OCI-LY1 (cell line): ENCODE results near the gene PRKAR1A.
A peak's percentile ranks its signal among the peaks of the same experiment; 100 is the strongest.

Source experiments
- H2AFZ ChIP-seq: fragments of 200-600 bp; sonication (generic), shearing (Covaris generic); 2 replicates; pipeline ENCODE4 v1.6.0; 2014; ENCODE audit warnings: antibody characterized with exemption, mild to moderate bottlenecking, low read length
- H3F3A ChIP-seq: fragments of 200-600 bp; sonication (generic), shearing (Covaris generic); 2 replicates; pipeline ENCODE4 v1.6.0; 2014; ENCODE audit warnings: mild to moderate bottlenecking, antibody characterized with exemption, low read length, moderate library complexity; ENCODE audit not compliant: insufficient read depth
- H3K27ac ChIP-seq: fragments of 200-600 bp; sonication (generic); 2 replicates; pipeline ENCODE4 v1.5.1; 2014; ENCODE audit warnings: low read length, mixed run types, mild to moderate bottlenecking, low read depth; ENCODE audit not compliant: poor library complexity, severe bottlenecking
- H3K27me3 ChIP-seq: fragments of 200-600 bp; sonication (generic); 2 replicates; pipeline ENCODE4 v1.6.0; 2014; ENCODE audit warnings: antibody characterized with exemption, mild to moderate bottlenecking, low read length, moderate library complexity; ENCODE audit not compliant: insufficient read depth
- H3K36me3 ChIP-seq: fragments of 200-600 bp; sonication (generic); 2 replicates; pipeline ENCODE4 v1.6.1; 2014; ENCODE audit warnings: mild to moderate bottlenecking, antibody characterized with exemption, low read length, moderate library complexity, mixed read lengths; ENCODE audit not compliant: insufficient read depth
- H3K4me1 ChIP-seq: fragments of 200-600 bp; sonication (generic); 2 replicates; pipeline ENCODE4 v1.5.1; 2014; ENCODE audit warnings: mild to moderate bottlenecking, low read length, moderate library complexity; ENCODE audit not compliant: insufficient read depth, severe bottlenecking
- H3K4me2 ChIP-seq: fragments of 200-600 bp; sonication (generic), shearing (Covaris generic); 2 replicates; pipeline ENCODE4 v1.6.1; 2014; ENCODE audit warnings: low read length
- H3K4me3 ChIP-seq: fragments of 200-600 bp; sonication (generic); 2 replicates; pipeline ENCODE4 v1.5.1; 2014; ENCODE audit warnings: low read length, low read depth, mild to moderate bottlenecking, mixed read lengths; ENCODE audit not compliant: poor library complexity, severe bottlenecking
- H3K79me2 ChIP-seq: fragments of 200-600 bp; shearing (Covaris generic); 2 replicates; pipeline ENCODE4 v1.6.1; 2016; ENCODE audit warnings: mixed run types, low read length, mixed read lengths; ENCODE audit not compliant: insufficient read depth
- H3K9ac ChIP-seq: fragments of 200-600 bp; sonication (generic), shearing (Covaris generic); 2 replicates; pipeline ENCODE4 v1.6.1; 2014; ENCODE audit warnings: mild to moderate bottlenecking, low read length, mixed read lengths
- H3K9me2 ChIP-seq: fragments of 200-600 bp; sonication (generic), shearing (Covaris generic); 2 replicates; pipeline ENCODE4 v1.6.1; 2014; ENCODE audit warnings: low read depth, mild to moderate bottlenecking, low read length, mixed read lengths
- H3K9me3 ChIP-seq: fragments of 200-600 bp; shearing (Covaris generic); 2 replicates; pipeline ENCODE4 v1.6.1; 2014; ENCODE audit warnings: low read length, mixed read lengths
- H4K20me1 ChIP-seq: fragments of 200-600 bp; sonication (generic), shearing (Covaris generic); 2 replicates; pipeline ENCODE4 v1.6.0; 2016; ENCODE audit warnings: mild to moderate bottlenecking, low read length; ENCODE audit not compliant: insufficient read depth
- EZH2 ChIP-seq: fragments of 200-600 bp; sonication (generic), shearing (Covaris generic); IDR thresholded peaks from 2 replicates; pipeline ENCODE4 v1.8.0; 2017; ENCODE audit warnings: borderline replicate concordance, mixed run types, mild to moderate bottlenecking, antibody characterized with exemption, low read length, moderate library complexity, mixed read lengths
- TF ChIP-seq, protein P1 (sequence below): fragments of 200-600 bp; sonication (generic), shearing (Covaris generic); IDR thresholded peaks from 2 replicates; pipeline ENCODE4 v1.5.1; 2017; ENCODE audit warnings: mild to moderate bottlenecking, antibody characterized with exemption, low read length, moderate library complexity, mixed read lengths

PRKAR1A gene

DNA sequence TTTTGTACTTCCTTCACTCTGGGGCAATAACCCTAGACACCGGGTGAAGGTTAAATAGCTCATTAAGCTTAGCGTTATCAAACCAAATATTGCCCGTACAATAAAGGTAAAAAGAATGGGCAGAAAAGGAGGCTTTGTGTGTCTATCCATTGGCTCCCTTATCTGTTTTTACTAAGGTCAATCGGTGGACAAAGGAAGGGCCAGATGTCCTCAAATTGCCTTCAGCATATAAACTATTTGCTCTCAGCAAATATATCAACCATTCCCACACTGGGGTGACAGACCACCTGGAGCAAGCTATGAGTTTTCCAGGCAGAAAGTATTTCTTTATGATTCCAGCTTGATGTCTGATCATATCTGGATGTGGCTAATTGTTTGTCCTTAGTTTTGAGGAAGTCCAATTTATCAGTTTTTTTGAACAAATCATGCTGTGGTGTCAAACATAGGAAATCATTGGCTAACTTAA, 29.6 kb upstream of the PRKAR1A start:
- Histone ChIP-seq H4K20me1 (no peaks in the 10 kb centered on the region), H3K36me3 (no peaks in the 10 kb centered on the region), H3K4me3 (no peak overlapping the region), H3K79me2 (no peaks in the 10 kb centered on the region), H3K27ac (no peak overlapping the region), H3K9me2 (no peaks in the 10 kb centered on the region), H2AFZ (no peak overlapping the region), H3K9me3 (peaks cover 13% of the 10 kb centered on the region; the same call in 1 of the 2 replicates), H3K4me2 (no peak overlapping the region), H3K27me3 (no peaks in the 10 kb centered on the region), H3K9ac (no peak overlapping the region), H3F3A (no peaks in the 10 kb centered on the region), H3K4me1 (peaks cover 35% of the 10 kb centered on the region)
- TF ChIP-seq, protein P1, sequence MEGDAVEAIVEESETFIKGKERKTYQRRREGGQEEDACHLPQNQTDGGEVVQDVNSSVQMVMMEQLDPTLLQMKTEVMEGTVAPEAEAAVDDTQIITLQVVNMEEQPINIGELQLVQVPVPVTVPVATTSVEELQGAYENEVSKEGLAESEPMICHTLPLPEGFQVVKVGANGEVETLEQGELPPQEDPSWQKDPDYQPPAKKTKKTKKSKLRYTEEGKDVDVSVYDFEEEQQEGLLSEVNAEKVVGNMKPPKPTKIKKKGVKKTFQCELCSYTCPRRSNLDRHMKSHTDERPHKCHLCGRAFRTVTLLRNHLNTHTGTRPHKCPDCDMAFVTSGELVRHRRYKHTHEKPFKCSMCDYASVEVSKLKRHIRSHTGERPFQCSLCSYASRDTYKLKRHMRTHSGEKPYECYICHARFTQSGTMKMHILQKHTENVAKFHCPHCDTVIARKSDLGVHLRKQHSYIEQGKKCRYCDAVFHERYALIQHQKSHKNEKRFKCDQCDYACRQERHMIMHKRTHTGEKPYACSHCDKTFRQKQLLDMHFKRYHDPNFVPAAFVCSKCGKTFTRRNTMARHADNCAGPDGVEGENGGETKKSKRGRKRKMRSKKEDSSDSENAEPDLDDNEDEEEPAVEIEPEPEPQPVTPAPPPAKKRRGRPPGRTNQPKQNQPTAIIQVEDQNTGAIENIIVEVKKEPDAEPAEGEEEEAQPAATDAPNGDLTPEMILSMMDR, result no peak
- TF ChIP-seq EZH2, result no peak

DNA sequence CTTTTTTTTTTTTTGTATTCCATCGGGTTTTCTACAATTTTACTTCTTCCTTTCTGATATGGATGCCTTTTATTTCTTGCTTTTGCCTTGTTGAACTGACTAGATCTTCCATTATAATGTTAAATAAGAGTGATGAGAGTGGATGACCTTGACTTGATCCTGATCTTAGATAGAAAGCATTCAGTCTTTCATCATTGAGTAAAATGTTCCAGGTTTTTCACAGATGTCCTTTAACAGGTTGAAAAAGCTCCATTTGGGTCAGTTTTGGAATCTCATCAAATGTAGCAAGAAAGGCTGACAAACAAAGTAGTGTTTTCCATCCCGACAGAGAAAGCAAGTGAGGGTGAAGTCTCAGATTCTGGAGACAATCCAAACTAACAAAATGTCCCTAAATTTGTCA, 27.8 kb upstream of the PRKAR1A start:
- Histone ChIP-seq H3K4me3 (no peak overlapping the region), H3K9me3 (peaks cover 7% of the 10 kb centered on the region; the same call in 1 of the 2 replicates), H3K36me3 (no peaks in the 10 kb centered on the region), H3K4me1 (peaks cover 46% of the 10 kb centered on the region), H3K9me2 (no peaks in the 10 kb centered on the region), H4K20me1 (no peaks in the 10 kb centered on the region), H3K4me2 (peak overlapping the region; percentile 44; the same call in 1 of the 2 replicates), H3F3A (no peaks in the 10 kb centered on the region), H3K9ac (peak overlapping the region; percentile 38; the same call in 1 of the 2 replicates), H3K27me3 (no peaks in the 10 kb centered on the region), H3K27ac (peak overlapping the region; percentile 94), H2AFZ (peak overlapping the region; percentile 14; the same call in 1 of the 2 replicates), H3K79me2 (no peaks in the 10 kb centered on the region)
- TF ChIP-seq, protein P1, result no peak
- no peak for TF ChIP-seq EZH2

DNA sequence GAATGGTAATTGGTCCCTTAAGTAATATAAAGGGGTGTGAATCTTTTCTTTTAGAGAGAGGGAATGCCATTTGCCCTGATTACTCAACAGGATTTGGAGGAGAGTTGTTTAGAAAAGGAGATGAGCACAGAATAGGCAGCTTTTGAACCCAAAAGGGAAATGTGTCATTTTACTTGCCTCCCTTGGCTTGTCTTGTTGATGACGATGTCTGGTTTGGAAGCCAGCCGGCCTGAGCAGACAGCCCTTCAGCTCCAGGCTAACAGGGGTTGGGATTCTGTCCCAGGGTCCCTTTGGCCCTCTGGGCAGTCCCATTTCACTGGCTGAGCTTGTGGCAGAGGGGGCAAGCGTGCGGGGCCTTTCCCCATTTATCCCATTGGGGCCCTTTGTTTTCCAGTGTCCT, 22.3 kb upstream of the PRKAR1A start:
- Histone ChIP-seq H3K9ac (peak overlapping the region; percentile 55; the same call in 1 of the 2 replicates), H3K79me2 (no peaks in the 10 kb centered on the region), H3K4me2 (no peak overlapping the region; the same call in 1 of the 2 replicates), H3K27ac (peak overlapping the region; percentile 93), H3K4me1 (peaks cover 64% of the 10 kb centered on the region), H3K9me2 (no peaks in the 10 kb centered on the region), H3K36me3 (no peaks in the 10 kb centered on the region), H3K27me3 (no peaks in the 10 kb centered on the region), H2AFZ (no peak overlapping the region), H3F3A (peaks cover under 1% of the 10 kb centered on the region; the same call in 1 of the 2 replicates), H3K4me3 (no peak overlapping the region), H3K9me3 (no peaks in the 10 kb centered on the region), H4K20me1 (no peaks in the 10 kb centered on the region)
- no peak for TF ChIP-seq EZH2
- TF ChIP-seq, protein P1, result no peak
